Upper lobe of left lung (tissue), 6 donors: Measurements from ENCODE around the gene GON4L. TPM values are rescaled to one million over a fixed set of nuclear protein-coding genes. Genes with fewer than 3 reads are reported as not detected.

Experiments
- ATAC-seq, 2 donors: fragments of 200-7000 bp; cut with Tn5 transposase; one replicate each; pipeline ENCODE4 v1.9.1; 2022; ENCODE audit warnings: mild to moderate bottlenecking in 2 of 2, moderate library complexity in 2 of 2; ENCODE audit not compliant: low FRiP score in 2 of 2
- DNase-seq, 2 donors: peaks; one replicate each; pipeline ENCODE4 v3.0.0-alpha.2; 2019 to 2020
- H3K27ac ChIP-seq, 4 donors: fragments of 200-600 bp; sonication (generic); one replicate each; pipeline ENCODE4 v1.5.1; 2016 to 2019
- H3K27me3 ChIP-seq, 4 donors: fragments of 200-600 bp; sonication (generic); one replicate each; pipeline ENCODE4 v1.5.1; 2017 to 2019
- H3K36me3 ChIP-seq, 4 donors: fragments of 200-600 bp; sonication (generic); one replicate each; pipeline ENCODE4 v1.5.1; 2016 to 2019
- H3K4me1 ChIP-seq, 4 donors: fragments of 200-600 bp; sonication (generic); one replicate each; pipeline ENCODE4 v1.5.1; 2018 to 2019
- H3K4me3 ChIP-seq, 4 donors: fragments of 200-600 bp; sonication (generic); one replicate each; pipeline ENCODE4 v1.5.1; 2017 to 2019; ENCODE audit warnings: mild to moderate bottlenecking in 2 of 4, moderate library complexity in 1 of 4
- H3K9me3 ChIP-seq, 4 donors: fragments of 200-600 bp; sonication (generic); one replicate each; pipeline ENCODE4 v1.5.1; 2018 to 2019
- EP300 ChIP-seq, 4 donors: sonication (generic); formaldehyde crosslinking; IDR thresholded peaks; one replicate each; pipeline ENCODE4 v1.5.1; 2017; ENCODE audit warnings: antibody characterized with exemption in 4 of 4, control low read depth in 2 of 4
- POLR2A ChIP-seq, 4 donors: fragments of 450-650 bp; IDR thresholded peaks; one replicate each; pipeline ENCODE4 v1.5.1; 2016 to 2017; ENCODE audit warnings: antibody characterized with exemption in 4 of 4, mild to moderate bottlenecking in 2 of 4
- POLR2AphosphoS5 ChIP-seq, 2 donors: sonication (generic); formaldehyde crosslinking; IDR thresholded peaks; one replicate each; pipeline ENCODE4 v1.5.1; 2017; ENCODE audit warnings: antibody characterized with exemption in 2 of 2
- WGBS, 2 donors: methylation state at CpG; one replicate each; pipeline ENCODE4 v1.1.5; 2017 to 2018; 5-methylcytosine and 5-hydroxymethylcytosine counted together
- total RNA-seq, 6 donors: library from RNA; depleted of rRNA in 4 of 6; stranded (reverse); fragments of >200 nt in 4 of 6; gene quantifications; one replicate each; pipeline versions ENCODE4 v1.1.0 to v1.2.1, GENCODE V29; 2016 to 2021
- TF ChIP-seq, protein P1 (sequence below), 6 experiments: fragments of 450-650 bp in 4 of 6; fragments of 200-600 bp in 2 of 6; sonication (generic) in 2 of 6; IDR thresholded peaks; one replicate each; pipeline ENCODE4 v1.5.1; 2016 to 2019; ENCODE audit warnings: antibody characterized with exemption in 6 of 6
- donor health status: DM: no; HTN: no; CAD: no; lungs with moderate emphysema.
- donor health status: DM: no; HTN: yes; CAD: no; lungs with severe emphysema.

The GON4L gene
- total RNA-seq, 6 donors from 2014 or later, result 28.9 to 160 (median 46.3) TPM

DNA sequence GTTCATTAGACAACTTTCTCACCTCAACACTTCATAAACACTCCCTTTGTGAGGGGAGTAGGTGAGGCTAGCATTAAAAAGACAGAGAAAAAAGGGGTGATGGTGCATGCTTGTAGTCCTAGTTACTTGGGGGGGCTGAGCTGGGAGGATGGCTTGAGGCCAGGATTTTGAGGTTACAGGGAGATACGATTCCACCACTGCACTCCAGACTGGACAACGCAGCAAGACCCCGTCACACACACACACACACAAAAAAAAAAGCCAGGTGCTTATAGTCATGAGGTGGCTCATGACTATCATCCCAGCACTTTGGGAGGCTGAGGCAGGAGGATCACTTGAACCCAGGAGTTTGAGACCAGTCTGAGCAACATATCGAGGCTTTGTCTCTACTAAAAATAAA, 29.6 kb downstream of the GON4L start:
- Histone ChIP-seq H3K4me1 (no peaks in the 10 kb centered on the region), H3K9me3 (no peaks in the 10 kb centered on the region), H3K4me3 (no peak overlapping the region), H3K27me3 (no peaks in the 10 kb centered on the region), H3K27ac (no peak overlapping the region), H3K36me3 (peaks cover 5 to 43% (median 31%) of the 10 kb centered on the region in 4 donors)
- WGBS, 2 donors, result 82 to 85% methylated on average over 4 of the region's 4 CpGs
- TF ChIP-seq EP300 (IDR thresholded peaks at IDR 0.05) (no peak), POLR2A (IDR thresholded peaks at IDR 0.05) (no peak), POLR2AphosphoS5 (IDR thresholded peaks at IDR 0.05) (no peak)
- TF ChIP-seq, protein P1, sequence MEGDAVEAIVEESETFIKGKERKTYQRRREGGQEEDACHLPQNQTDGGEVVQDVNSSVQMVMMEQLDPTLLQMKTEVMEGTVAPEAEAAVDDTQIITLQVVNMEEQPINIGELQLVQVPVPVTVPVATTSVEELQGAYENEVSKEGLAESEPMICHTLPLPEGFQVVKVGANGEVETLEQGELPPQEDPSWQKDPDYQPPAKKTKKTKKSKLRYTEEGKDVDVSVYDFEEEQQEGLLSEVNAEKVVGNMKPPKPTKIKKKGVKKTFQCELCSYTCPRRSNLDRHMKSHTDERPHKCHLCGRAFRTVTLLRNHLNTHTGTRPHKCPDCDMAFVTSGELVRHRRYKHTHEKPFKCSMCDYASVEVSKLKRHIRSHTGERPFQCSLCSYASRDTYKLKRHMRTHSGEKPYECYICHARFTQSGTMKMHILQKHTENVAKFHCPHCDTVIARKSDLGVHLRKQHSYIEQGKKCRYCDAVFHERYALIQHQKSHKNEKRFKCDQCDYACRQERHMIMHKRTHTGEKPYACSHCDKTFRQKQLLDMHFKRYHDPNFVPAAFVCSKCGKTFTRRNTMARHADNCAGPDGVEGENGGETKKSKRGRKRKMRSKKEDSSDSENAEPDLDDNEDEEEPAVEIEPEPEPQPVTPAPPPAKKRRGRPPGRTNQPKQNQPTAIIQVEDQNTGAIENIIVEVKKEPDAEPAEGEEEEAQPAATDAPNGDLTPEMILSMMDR (IDR thresholded peaks at IDR 0.05), result no peak
- ATAC-seq (no peak), DNase-seq (no peak)

DNA sequence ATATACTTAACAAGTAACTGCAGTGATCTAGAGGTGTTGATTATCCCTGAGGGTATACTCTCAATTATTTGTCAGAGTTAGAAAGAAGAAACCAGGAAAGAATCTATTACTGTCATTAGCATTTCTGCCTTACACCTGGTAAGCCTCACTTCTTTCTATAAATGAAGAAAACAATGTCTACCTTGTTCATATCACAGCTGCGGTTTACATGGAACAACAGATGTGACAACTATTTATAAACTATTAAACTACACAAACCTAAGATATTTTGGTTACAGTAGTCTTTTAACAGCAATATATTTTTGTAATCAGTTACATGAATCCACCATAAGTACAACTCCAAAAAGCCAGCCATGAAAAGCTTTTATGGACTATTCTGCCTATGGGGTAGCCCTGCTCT, 40.7 kb downstream of the GON4L start:
- no peaks in the 10 kb centered on the region for H3K9me3 ChIP-seq
- no peak for ATAC-seq
- no peak for DNase-seq
- H3K27ac ChIP-seq, result no peak overlapping the region
- TF ChIP-seq, protein P1 (IDR thresholded peaks at IDR 0.05), result no peak
- no peak for TF ChIP-seq POLR2AphosphoS5 (IDR thresholded peaks at IDR 0.05)
- TF ChIP-seq POLR2A (IDR thresholded peaks at IDR 0.05), result no peak
- no peak for TF ChIP-seq EP300 (IDR thresholded peaks at IDR 0.05)
- no peaks in the 10 kb centered on the region for H3K4me1 ChIP-seq
- no peaks in the 10 kb centered on the region for H3K27me3 ChIP-seq
- H3K36me3 ChIP-seq, result peaks cover 19 to 92% (median 47%) of the 10 kb centered on the region in 4 donors
- no peak overlapping the region for H3K4me3 ChIP-seq
- 94 to 97% methylated on average over 1 of the region's 1 CpG for WGBS, 2 donors

DNA sequence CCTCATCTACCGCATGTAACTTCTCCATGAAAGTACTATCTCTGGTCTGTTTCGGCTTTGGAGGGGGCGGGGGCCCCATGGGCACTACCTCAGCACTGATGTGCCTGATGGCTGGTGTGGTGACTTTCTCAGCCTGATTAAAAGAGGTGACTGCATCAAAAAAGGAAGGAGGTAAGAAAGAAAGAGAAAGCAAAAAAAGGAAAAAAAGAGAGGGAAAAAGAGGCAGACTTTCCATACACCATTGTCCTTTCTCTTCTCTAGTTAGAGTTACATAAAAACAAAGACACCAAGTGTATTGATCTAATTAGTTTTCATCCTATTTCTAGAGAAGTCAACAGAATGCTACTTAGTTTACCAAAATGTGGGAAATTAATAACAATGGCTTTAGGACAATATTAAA, 43.3 kb downstream of the GON4L start:
- H3K27ac ChIP-seq, result no peak overlapping the region
- DNase-seq (no peak), ATAC-seq (no peak)
- TF ChIP-seq, protein P1 (IDR thresholded peaks at IDR 0.05), result no peak
- TF ChIP-seq POLR2AphosphoS5 (IDR thresholded peaks at IDR 0.05) (no peak), EP300 (IDR thresholded peaks at IDR 0.05) (no peak), POLR2A (IDR thresholded peaks at IDR 0.05) (no peak)
- no peaks in the 10 kb centered on the region for H3K27me3 ChIP-seq
- 76 to 84% methylated on average over 3 of the region's 3 CpGs for WGBS, 2 donors
- H3K9me3 ChIP-seq, result no peaks in the 10 kb centered on the region
- H3K36me3 ChIP-seq, result peaks cover 18 to 77% (median 30%) of the 10 kb centered on the region in 4 donors
- H3K4me3 ChIP-seq, result no peak overlapping the region
- H3K4me1 ChIP-seq, result no peaks in the 10 kb centered on the region

DNA sequence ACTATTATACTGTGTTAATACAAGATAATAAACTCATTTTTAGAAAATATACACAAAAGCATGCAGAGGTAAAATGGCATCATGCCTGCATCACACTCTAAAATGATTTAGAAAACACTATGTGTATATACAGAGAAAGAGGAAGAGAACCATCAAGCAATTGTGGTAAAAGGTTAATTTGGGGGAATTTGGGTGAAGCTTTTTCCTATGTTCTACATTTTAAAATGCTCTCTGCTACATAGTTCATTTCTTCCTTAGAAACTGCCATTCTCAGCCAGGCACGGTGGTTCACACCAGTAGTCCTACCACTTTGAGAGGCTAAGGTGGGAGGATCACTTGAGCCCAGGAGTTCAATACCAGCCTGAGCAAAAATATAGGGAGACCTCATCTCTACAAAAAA, 44.1 kb downstream of the GON4L start:
- peaks cover 12 to 74% (median 25%) of the 10 kb centered on the region in 4 donors for H3K36me3 ChIP-seq
- no peak for ATAC-seq
- TF ChIP-seq POLR2AphosphoS5 (IDR thresholded peaks at IDR 0.05) (no peak), POLR2A (IDR thresholded peaks at IDR 0.05) (no peak), EP300 (IDR thresholded peaks at IDR 0.05) (no peak)
- TF ChIP-seq, protein P1 (IDR thresholded peaks at IDR 0.05), result no peak
- no peak overlapping the region for H3K27ac ChIP-seq
- H3K4me1 ChIP-seq, result no peaks in the 10 kb centered on the region
- H3K4me3 ChIP-seq, result no peak overlapping the region
- H3K27me3 ChIP-seq, result no peaks in the 10 kb centered on the region
- no peak for DNase-seq
- WGBS, 2 donors, result 77 to 92% methylated on average over 1 of the region's 1 CpG
- H3K9me3 ChIP-seq, result no peaks in the 10 kb centered on the region

DNA sequence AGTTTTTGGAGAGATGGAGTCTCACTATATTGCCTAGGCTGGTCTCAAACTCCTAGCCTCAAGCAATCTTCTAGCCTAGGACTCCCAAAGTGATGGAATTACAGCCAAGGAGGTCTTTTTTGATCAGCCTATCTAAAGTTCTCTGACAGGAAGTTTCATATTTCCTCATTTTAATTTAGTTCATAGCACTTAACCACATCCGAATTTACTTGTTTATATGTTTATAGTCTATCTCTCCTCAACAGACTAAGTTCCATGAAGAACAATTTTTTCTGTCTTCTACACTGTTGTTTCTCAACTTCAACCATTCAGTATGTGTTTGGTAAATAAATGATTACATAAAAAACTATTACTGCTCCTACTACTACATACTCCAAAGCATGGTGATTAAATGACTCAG, 47.9 kb downstream of the GON4L start:
- WGBS, 2 donors, result 44 to 49% methylated on average over 1 of the region's 1 CpG
- peaks cover 20 to 66% (median 38%) of the 10 kb centered on the region in 4 donors for H3K36me3 ChIP-seq
- no peak overlapping the region for H3K27ac ChIP-seq

More for the DNA sequence above, 47.9 kb downstream of the GON4L start:
- DNase-seq, result no peak
- no peak overlapping the region for H3K4me3 ChIP-seq
- no peaks in the 10 kb centered on the region for H3K27me3 ChIP-seq
- TF ChIP-seq EP300 (IDR thresholded peaks at IDR 0.05) (no peak), POLR2AphosphoS5 (IDR thresholded peaks at IDR 0.05) (no peak), POLR2A (IDR thresholded peaks at IDR 0.05) (no peak)
- TF ChIP-seq, protein P1 (IDR thresholded peaks at IDR 0.05), result no peak
- no peaks in the 10 kb centered on the region for H3K9me3 ChIP-seq
- H3K4me1 ChIP-seq, result no peaks in the 10 kb centered on the region
- no peak for ATAC-seq
